Endothelial cell (in vitro differentiated cells): ENCODE results near the gene EVL. TPM values are rescaled to one million over a fixed set of nuclear protein-coding genes. Genes with fewer than 3 reads are reported as not detected.

Experiments used
- DNase-seq: peaks from one replicate; pipeline ENCODE4 v3.0.0; 2021; ENCODE audit warnings: low spot score
- H3K27ac Mint-ChIP-seq: one replicate; pipeline ENCODE4 v1.8.0; 2021; ENCODE audit warnings: mixed read lengths, inconsistent platforms; ENCODE audit not compliant: unreplicated experiment
- H3K27me3 Mint-ChIP-seq: one replicate; pipeline ENCODE4 v1.8.0; 2021; ENCODE audit warnings: mild to moderate bottlenecking, moderate library complexity, mixed read lengths, inconsistent platforms; ENCODE audit not compliant: unreplicated experiment
- H3K36me3 Mint-ChIP-seq: one replicate; pipeline ENCODE4 v1.8.0; 2021; ENCODE audit warnings: mild to moderate bottlenecking, low read depth, mixed read lengths, inconsistent platforms; ENCODE audit not compliant: unreplicated experiment
- H3K4me1 Mint-ChIP-seq: one replicate; pipeline ENCODE4 v1.8.0; 2021; ENCODE audit warnings: mild to moderate bottlenecking, mixed read lengths, inconsistent platforms; ENCODE audit not compliant: unreplicated experiment
- H3K4me3 Mint-ChIP-seq: one replicate; pipeline ENCODE4 v1.8.0; 2021; ENCODE audit warnings: mild to moderate bottlenecking, mixed read lengths, inconsistent platforms; ENCODE audit not compliant: unreplicated experiment
- H3K9me3 Mint-ChIP-seq: one replicate; pipeline ENCODE4 v1.8.0; 2021; ENCODE audit warnings: mixed read lengths, inconsistent platforms; ENCODE audit not compliant: unreplicated experiment
- microRNA-seq: library from miRNA; unstranded; fragments of <30 nt; microRNA quantifications from one replicate; pipeline ENCODE4, GENCODE V29; 2020; ENCODE audit not compliant: unreplicated experiment
- total RNA-seq: library from RNA; stranded (reverse); fragmentation: NEBNext Ultra II Directional; extraction: Animal tissue kit (Norgen Biotek cat#: 25700); gene quantifications from one replicate; pipeline ENCODE4 v1.2.1, GENCODE V29; 2021; ENCODE audit not compliant: unreplicated experiment
- TF ChIP-seq, protein P1 (sequence below): fragments of 200-600 bp; sonication (generic); IDR thresholded peaks from one replicate; pipeline ENCODE4 v1.5.0; 2021; ENCODE audit warnings: antibody characterized with exemption; ENCODE audit not compliant: unreplicated experiment

Gene EVL
- total RNA-seq, 1 donor from 2014 or later, result 142 TPM

DNA sequence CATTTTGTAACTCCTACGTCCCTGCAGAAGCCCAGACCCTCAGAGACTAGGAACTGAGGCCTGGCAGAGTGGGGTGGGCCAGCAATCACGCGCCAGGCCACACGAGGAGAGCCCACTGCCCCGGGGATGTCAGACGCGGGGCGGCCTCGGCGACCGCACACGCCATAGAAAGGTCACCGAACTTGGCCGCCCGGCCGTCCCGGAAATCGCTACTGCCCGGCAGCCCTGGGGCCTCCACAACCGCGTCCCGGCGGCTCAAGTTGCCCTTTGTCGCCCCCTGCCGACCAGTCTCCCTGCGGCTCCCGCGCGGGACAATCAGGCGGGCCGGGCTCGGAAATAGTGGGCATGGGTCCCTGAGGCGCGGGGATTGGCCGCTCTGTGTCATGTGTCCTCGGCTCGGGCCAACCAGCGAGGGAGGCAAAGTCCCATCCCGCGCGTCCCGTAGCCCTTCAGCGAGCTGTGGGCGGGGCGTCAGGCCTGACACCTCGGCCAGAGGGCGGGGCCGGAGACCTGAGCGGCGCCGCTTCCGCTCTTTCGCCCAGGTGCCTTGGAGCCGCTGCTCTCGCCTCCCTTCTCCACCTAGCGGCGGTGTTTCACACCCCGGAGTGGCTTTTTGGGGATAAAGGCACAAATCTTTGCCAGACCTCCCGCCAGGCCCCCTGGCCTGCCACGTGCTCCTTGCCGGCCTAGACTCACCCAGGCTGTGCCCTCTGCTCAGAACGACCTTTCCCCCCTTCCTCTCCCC lies 127.6 kb downstream of the EVL start:
- Mint-ChIP-seq H3K36me3 (no peaks in the 10 kb centered on the region), H3K4me1 (peaks cover 4% of the 10 kb centered on the region), H3K27me3 (peaks cover 9% of the 10 kb centered on the region), H3K27ac (no peak overlapping the region), H3K4me3 (peak overlapping the region; percentile 45), H3K9me3 (no peaks in the 10 kb centered on the region)
- DNase-seq, result peak; percentile 100
- TF ChIP-seq, protein P1, sequence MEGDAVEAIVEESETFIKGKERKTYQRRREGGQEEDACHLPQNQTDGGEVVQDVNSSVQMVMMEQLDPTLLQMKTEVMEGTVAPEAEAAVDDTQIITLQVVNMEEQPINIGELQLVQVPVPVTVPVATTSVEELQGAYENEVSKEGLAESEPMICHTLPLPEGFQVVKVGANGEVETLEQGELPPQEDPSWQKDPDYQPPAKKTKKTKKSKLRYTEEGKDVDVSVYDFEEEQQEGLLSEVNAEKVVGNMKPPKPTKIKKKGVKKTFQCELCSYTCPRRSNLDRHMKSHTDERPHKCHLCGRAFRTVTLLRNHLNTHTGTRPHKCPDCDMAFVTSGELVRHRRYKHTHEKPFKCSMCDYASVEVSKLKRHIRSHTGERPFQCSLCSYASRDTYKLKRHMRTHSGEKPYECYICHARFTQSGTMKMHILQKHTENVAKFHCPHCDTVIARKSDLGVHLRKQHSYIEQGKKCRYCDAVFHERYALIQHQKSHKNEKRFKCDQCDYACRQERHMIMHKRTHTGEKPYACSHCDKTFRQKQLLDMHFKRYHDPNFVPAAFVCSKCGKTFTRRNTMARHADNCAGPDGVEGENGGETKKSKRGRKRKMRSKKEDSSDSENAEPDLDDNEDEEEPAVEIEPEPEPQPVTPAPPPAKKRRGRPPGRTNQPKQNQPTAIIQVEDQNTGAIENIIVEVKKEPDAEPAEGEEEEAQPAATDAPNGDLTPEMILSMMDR, result peak; percentile 97

Small RNA genes within 50 kb of the gene (microRNA-seq; reads per million reads assigned to microRNA genes)
- gene MIR151B, result 11.5 reads per million, percentile 61 among the genes with 10 or more reads in this experiment
- 1,273 reads per million, percentile 94 among the genes with 10 or more reads in this experiment for gene MIR342

Other genes starting within 250 kb of the EVL start
- not detected for gene DEGS2, start 94.2 kb downstream of the EVL start, total RNA-seq
- 81.7 TPM for gene YY1, start 173.7 kb downstream of the EVL start, total RNA-seq
- 165 TPM for gene SLC25A29, start 241.0 kb downstream of the EVL start, total RNA-seq